SU-DHL-6 (cell line): ENCODE measurements around the gene ACOX2.
A peak's percentile ranks its signal among the peaks of the same experiment; 100 is the strongest.

ENCODE experiments used
- H2AFZ ChIP-seq: fragments of 200-600 bp; sonication (generic); 2 replicates; pipeline ENCODE4 v1.6.1; 2014; ENCODE audit warnings: low read depth, mild to moderate bottlenecking, moderate library complexity, mixed read lengths, antibody characterized with exemption, low read length; ENCODE audit not compliant: severe bottlenecking
- H3F3A ChIP-seq: fragments of 200-600 bp; shearing (Covaris generic); 2 replicates; pipeline ENCODE4 v1.6.0; 2016; ENCODE audit warnings: antibody characterized with exemption, mild to moderate bottlenecking; ENCODE audit not compliant: insufficient read depth
- H3K27ac ChIP-seq: fragments of 200-600 bp; sonication (generic); 2 replicates; pipeline ENCODE4 v1.5.1; 2016; ENCODE audit warnings: low read depth, mild to moderate bottlenecking, low read length, moderate library complexity, mixed read lengths
- H3K27me3 ChIP-seq: fragments of 200-600 bp; sonication (generic), shearing (Covaris generic); 2 replicates; pipeline ENCODE4 v1.6.0; 2014; ENCODE audit warnings: mild to moderate bottlenecking, low read length
- H3K36me3 ChIP-seq: fragments of 200-600 bp; sonication (generic); 2 replicates; pipeline ENCODE4 v1.6.1; 2014; ENCODE audit warnings: mild to moderate bottlenecking, low read length, mixed read lengths
- H3K4me2 ChIP-seq: fragments of 300-600, 200-600 bp; shearing (Covaris generic), sonication (generic); 2 replicates; pipeline ENCODE4 v1.6.0; 2014; ENCODE audit warnings: low read length, low read depth, mild to moderate bottlenecking; ENCODE audit not compliant: poor library complexity, severe bottlenecking
- H3K4me3 ChIP-seq: fragments of 200-600 bp; sonication (generic); 2 replicates; pipeline ENCODE4 v1.5.1; 2014; ENCODE audit warnings: antibody characterized with exemption, low read length, mild to moderate bottlenecking, mixed read lengths; ENCODE audit not compliant: insufficient read depth, poor library complexity, severe bottlenecking
- H3K79me2 ChIP-seq: fragments of 200-600 bp; sonication (generic); 2 replicates; pipeline ENCODE4 v1.6.1; 2014; ENCODE audit warnings: mild to moderate bottlenecking, low read length, moderate library complexity; ENCODE audit not compliant: insufficient read depth
- H3K9ac ChIP-seq: fragments of 200-600 bp; sonication (generic); 2 replicates; pipeline ENCODE4 v1.7.0; 2014; ENCODE audit warnings: mild to moderate bottlenecking, low read length
- H3K9me2 ChIP-seq: fragments of 200-600 bp; sonication (generic); replicated peaks from 2 replicates; pipeline ENCODE4 v1.6.1; 2014; ENCODE audit warnings: low read length; ENCODE audit not compliant: insufficient read depth
- H3K9me3 ChIP-seq: fragments of 200-600 bp; sonication (generic); 2 replicates; pipeline ENCODE4 v1.6.1; 2014; ENCODE audit warnings: low read length, mixed read lengths; ENCODE audit not compliant: insufficient read depth
- H4K20me1 ChIP-seq: fragments of 200-600 bp; sonication (generic); 2 replicates; pipeline ENCODE4 v1.6.1; 2014; ENCODE audit warnings: low read depth, mild to moderate bottlenecking, antibody characterized with exemption, low read length, moderate library complexity, mixed read lengths
- EZH2phosphoT487 ChIP-seq: fragments of 200-600 bp; sonication (generic), shearing (Covaris generic); conservative IDR thresholded peaks from 2 replicates; pipeline ENCODE4 v1.6.1; 2018; ENCODE audit warnings: mild to moderate bottlenecking, antibody characterized with exemption, low read length, moderate library complexity, mixed read lengths
- TF ChIP-seq, protein P1 (sequence below): fragments of 200-600 bp; sonication (generic); IDR thresholded peaks from one replicate; pipeline ENCODE4 v1.5.1; 2017; ENCODE audit warnings: antibody characterized with exemption, mild to moderate bottlenecking, low read length, moderate library complexity; ENCODE audit not compliant: insufficient read depth, poor library complexity, severe bottlenecking

The ACOX2 gene

DNA sequence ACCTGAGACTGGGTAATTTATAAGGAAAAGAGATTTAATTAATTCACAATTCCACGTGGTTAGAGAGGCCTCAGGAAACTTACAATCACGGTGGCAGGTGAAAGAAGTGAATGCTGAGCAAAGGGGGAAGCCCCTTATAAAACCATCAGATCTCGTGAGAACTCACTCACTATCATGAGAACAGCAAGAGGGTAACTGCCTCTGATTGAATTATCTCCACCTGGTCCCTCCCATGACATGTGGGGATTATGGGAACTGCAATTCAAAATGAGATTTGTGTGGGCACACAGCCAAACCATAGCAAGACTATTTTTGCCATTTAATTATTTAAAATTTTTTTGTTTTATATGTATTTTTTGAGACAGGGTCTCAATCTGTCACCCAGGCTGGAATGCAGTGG is 72.1 kb downstream of the ACOX2 start:
- Histone ChIP-seq H2AFZ (no peak overlapping the region), H3K27me3 (no peaks in the 10 kb centered on the region), H3K9me2 (no peaks in the 10 kb centered on the region), H3K4me2 (no peak overlapping the region), H4K20me1 (no peaks in the 10 kb centered on the region), H3K36me3 (no peaks in the 10 kb centered on the region), H3K79me2 (no peaks in the 10 kb centered on the region), H3K9ac (no peak overlapping the region), H3K4me3 (no peak overlapping the region), H3K9me3 (no peaks in the 10 kb centered on the region), H3K27ac (no peak overlapping the region), H3F3A (no peaks in the 10 kb centered on the region)
- no peak for TF ChIP-seq EZH2phosphoT487
- TF ChIP-seq, protein P1, sequence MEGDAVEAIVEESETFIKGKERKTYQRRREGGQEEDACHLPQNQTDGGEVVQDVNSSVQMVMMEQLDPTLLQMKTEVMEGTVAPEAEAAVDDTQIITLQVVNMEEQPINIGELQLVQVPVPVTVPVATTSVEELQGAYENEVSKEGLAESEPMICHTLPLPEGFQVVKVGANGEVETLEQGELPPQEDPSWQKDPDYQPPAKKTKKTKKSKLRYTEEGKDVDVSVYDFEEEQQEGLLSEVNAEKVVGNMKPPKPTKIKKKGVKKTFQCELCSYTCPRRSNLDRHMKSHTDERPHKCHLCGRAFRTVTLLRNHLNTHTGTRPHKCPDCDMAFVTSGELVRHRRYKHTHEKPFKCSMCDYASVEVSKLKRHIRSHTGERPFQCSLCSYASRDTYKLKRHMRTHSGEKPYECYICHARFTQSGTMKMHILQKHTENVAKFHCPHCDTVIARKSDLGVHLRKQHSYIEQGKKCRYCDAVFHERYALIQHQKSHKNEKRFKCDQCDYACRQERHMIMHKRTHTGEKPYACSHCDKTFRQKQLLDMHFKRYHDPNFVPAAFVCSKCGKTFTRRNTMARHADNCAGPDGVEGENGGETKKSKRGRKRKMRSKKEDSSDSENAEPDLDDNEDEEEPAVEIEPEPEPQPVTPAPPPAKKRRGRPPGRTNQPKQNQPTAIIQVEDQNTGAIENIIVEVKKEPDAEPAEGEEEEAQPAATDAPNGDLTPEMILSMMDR, result no peak

DNA sequence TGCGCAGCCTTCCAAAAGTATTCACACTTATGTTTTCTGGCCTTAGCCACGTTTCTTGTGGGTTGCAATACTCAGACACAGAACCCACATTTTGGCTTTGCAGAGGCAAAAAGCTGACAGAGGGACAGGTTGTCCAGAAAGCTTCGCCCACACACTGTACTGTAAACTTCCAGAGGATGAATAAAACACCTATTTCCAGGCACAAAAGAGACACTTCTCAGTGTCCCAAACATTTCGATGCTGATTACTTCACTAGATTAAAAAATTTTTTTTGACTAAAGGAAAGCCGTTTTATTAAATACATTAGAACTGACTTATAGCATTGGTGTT is 73.1 kb downstream of the ACOX2 start:
- Histone ChIP-seq H3F3A (no peaks in the 10 kb centered on the region), H3K9ac (no peak overlapping the region), H3K27ac (no peak overlapping the region), H3K79me2 (no peaks in the 10 kb centered on the region), H2AFZ (no peak overlapping the region), H3K9me2 (no peaks in the 10 kb centered on the region), H3K4me3 (no peak overlapping the region), H3K36me3 (no peaks in the 10 kb centered on the region), H3K4me2 (no peak overlapping the region), H3K9me3 (no peaks in the 10 kb centered on the region), H4K20me1 (no peaks in the 10 kb centered on the region), H3K27me3 (no peaks in the 10 kb centered on the region)
- TF ChIP-seq EZH2phosphoT487, result no peak

DNA sequence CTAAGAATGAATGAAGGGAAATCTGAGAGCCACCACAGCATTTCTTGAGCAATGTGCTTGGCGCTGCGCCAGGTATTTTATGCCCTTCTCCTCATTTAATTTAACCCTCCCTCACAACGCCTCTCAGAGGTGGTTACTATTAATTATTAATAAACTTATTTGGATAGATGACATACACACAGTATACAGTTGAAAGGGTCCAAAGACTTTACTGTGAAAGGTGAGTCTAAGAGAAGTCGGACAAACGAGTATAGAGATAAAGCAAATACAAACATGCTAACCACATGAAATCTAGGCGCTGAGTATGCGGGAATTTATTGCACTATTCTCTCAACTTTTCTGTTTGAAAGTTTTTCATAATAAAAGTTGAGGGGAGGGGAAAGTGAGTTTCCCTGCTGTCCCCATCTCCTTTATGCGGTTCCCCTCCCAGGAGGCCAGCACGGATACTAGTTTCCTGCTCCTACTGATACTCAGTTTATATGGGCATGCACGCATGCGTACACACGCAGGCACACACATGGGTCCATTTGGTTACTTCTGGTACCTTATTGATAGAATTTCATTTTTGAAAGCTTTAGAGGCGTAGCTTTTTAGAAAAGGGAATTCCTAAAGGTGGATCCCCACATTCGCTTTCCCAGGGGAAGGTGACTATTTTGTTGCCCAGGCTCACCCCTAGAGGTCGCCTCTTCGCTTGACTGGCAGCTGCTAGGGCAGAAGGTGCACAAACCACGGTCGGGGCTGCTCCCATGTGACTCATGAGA is 73.6 kb downstream of the ACOX2 start:
- H3K4me2 ChIP-seq, result no peak overlapping the region
- no peaks in the 10 kb centered on the region for H4K20me1 ChIP-seq
- no peak overlapping the region for H2AFZ ChIP-seq
- no peaks in the 10 kb centered on the region for H3K27me3 ChIP-seq
- no peak overlapping the region for H3K4me3 ChIP-seq
- TF ChIP-seq, protein P1, result peak; percentile 88
- TF ChIP-seq EZH2phosphoT487, result no peak
- H3K79me2 ChIP-seq, result no peaks in the 10 kb centered on the region
- no peaks in the 10 kb centered on the region for H3K9me2 ChIP-seq
- H3F3A ChIP-seq, result no peaks in the 10 kb centered on the region
- no peaks in the 10 kb centered on the region for H3K36me3 ChIP-seq
- no peaks in the 10 kb centered on the region for H3K9me3 ChIP-seq
- H3K27ac ChIP-seq, result no peak overlapping the region
- H3K9ac ChIP-seq, result no peak overlapping the region

DNA sequence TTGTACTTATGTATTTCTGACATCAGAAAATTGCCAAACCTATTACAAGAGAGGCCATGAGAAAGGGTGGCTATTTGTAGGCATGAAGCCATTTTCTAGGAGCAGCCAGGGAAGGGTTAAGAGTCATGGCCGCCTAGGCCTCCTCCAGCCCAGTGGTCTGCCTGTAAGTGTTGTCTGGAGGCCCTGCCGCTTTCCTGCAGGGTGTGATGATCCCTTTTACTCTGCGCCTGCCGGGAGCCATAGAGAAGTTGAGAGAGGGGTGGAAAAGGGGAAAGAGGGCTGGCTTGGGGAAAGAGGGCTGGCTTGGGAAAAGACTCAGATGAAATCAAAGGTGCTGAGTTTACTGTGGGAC is 74.2 kb downstream of the ACOX2 start:
- H4K20me1 ChIP-seq, result no peaks in the 10 kb centered on the region
- TF ChIP-seq EZH2phosphoT487, result no peak
- TF ChIP-seq, protein P1, result no peak
- no peak overlapping the region for H3K4me3 ChIP-seq
- no peak overlapping the region for H2AFZ ChIP-seq
- H3K27me3 ChIP-seq, result no peaks in the 10 kb centered on the region
- no peak overlapping the region for H3K9ac ChIP-seq
- no peak overlapping the region for H3K4me2 ChIP-seq
- no peak overlapping the region for H3K27ac ChIP-seq
- no peaks in the 10 kb centered on the region for H3K9me3 ChIP-seq
- H3K79me2 ChIP-seq, result no peaks in the 10 kb centered on the region
- H3F3A ChIP-seq, result no peaks in the 10 kb centered on the region
- H3K36me3 ChIP-seq, result no peaks in the 10 kb centered on the region
- no peaks in the 10 kb centered on the region for H3K9me2 ChIP-seq
